ENCODE data around the gene PPARD. TPM values are rescaled to one million over a fixed set of nuclear protein-coding genes. Genes with fewer than 3 reads are reported as not detected.
A peak's percentile ranks its signal among the peaks of the same experiment; 100 is the strongest.

PPARD gene
- total RNA-seq, 2 donors from 2014 or later = 14.1 to 21.3 TPM

DNA sequence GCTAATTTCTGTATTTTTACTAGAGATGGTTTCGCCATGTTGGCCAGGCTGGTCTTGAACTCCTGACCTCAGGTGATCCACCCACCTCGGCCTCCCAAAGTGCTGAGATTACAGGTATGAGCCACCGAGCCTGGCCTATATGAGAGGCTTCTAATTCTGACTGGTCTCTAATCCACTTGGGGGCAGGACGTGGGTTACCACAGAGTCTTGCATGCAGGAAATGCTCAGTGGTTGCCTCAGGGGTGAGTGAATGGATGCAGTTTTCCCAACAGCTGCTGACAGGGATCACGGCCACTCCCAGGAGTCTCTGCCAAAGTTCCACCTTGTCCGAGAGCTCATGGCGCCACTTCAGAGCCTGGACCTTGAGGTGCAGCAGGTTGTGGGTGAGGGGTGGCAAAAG lies 103.3 kb downstream of the PPARD start:
- intact Hi-C loops (cut with DNase I) = loop anchor here in 1 of 2 donors (5.0 kb wide), 1 partner anchor 103 kb away; the partner anchor contains the start of gene PPARD
- ATAC-seq (no peak), DNase-seq (no peak)

DNA sequence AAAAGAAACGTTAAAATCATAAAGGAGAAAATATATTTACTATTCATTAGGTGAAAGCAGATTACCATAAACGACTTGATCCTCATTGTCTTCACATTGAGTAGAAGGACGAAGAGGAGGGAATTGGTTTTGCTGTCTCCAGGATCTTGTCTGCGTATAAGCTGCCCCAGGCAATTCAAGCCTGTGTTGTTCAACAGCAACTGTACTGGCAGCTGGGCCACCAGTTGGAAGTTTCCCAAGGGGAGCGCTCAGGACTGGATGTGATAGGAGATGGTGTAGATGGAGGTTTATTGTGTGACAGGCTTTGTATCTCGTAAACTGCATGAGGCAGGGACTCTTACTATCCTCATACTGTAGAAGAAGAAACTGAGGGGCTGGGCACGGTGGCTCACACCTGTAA lies 105.8 kb downstream of the PPARD start:
- ATAC-seq = no peak
- DNase-seq = no peak
- intact Hi-C loops (cut with DNase I) = loop anchor here in 1 of 2 donors (5.0 kb wide), 1 partner anchor 106 kb away; the partner anchor contains the start of gene PPARD

GRCh38 chr6:35449287-35449881 lies 107.0 kb downstream of the PPARD start:
- intact Hi-C loops (cut with DNase I) = loop anchor here (1.0 to 5.0 kb wide), 2 partner anchors 107 kb away; partner anchors contain the start of gene PPARD (in 2 of the 2)
- DNase-seq (no peak), ATAC-seq (peak; percentile 53 to 62)

DNA sequence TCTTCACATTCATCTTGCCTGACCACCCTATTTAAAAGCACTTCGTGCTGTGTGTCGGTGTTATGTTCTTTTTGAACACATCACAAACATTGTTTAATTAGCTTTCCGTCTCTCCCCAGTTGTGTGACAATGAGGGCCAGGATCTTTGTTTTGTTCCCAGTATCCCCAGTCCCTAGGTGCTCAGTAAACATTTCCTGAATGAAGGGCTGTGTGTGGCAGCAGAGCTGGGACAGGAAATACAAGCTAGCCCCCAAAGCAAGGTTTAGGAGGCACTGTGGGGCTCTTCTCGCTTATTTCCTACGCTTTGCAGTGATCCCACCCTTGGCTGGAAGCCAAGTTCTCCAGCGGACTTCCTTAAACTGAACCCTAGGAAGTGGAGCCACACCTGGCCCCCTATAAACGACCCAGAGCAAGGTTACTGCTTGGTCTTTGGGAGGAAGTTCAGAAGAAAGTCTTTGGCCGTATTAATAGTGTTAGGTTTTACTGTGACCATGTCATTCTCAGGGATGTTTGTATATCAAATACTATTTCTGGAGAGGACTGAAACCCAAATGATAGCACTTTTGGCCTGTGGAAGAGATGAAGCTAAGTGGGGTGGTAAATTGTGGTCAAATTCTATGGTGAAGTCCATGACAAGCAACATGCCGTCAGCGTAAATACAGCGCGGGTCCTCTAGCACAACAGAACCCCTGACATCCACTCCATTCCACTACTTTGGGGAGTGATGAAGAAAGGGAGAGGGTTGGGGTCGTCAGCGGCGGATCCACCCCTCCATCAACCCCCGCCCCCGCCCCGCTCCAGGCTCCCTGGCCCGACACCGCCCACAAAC lies 109.2 kb downstream of the PPARD start:
- DNase-seq (no peak), ATAC-seq (no peak)
- intact Hi-C loops (cut with DNase I) = no loop called here

GRCh38 chr6:35452183-35453090 lies 110.1 kb downstream of the PPARD start, which contains the start of gene FANCE:
TSS of gene FANCE (plus strand) at chr6:35452338. CDS start at chr6:35452546, 208 bp downstream.
- intact Hi-C loops (cut with DNase I) = no loop called here
- ATAC-seq = peak; percentile 96 to 97
- DNase-seq = peak; percentile 94

DNA sequence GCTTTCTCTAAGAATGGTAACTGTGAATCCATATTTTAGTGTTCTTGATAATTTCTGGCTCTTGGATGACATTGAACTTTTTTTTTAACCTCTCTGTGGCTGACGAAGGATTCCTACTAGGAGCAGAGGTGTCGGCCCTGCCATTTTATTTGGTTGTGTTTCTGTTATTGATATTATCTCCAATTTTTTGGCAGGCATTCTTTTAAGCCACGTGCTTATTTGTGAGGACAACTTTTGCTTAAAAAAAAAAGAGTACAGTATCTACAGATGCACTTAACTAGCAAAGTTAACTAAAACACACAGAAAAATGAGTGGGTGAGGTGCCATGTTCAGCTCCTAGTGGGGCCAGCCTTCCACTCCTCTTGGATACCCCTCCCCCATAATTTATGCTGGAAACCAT lies 110.9 kb downstream of the PPARD start:
- intact Hi-C loops (cut with DNase I) = no loop called here
- ATAC-seq (no peak), DNase-seq (no peak)

DNA sequence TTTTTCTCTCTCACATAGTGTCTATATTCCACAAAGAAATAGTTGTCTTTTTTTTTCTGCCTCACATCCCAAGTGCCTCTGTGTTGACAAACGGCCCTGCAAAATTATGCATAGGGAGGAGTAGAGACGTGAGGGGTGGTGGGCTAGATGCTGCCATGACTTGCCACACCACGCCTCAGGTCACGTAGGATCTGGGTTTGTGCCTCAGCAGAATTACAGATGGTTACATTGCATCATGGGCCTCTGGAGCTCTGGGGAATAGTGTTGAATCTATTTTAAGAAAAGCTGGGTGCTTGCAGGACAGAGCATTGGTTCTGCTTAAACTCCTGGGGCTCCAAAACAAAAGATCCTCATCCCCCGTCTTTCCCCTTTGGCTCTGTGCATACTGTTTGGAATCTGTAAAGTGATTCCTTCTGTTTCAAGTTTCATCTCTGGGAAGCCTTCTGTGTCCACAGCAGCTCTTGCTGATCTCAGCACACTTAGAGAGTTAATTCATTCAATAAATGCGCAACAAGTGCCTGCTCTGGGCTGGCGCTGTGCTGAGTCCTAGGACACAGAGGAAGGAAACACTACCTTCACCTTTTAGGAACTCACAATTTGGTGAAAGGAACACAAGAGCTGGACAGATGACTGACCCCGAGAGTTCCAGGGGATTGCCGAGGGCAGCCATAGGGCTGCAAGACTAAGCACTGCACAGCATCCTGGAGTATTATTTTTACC lies 112.2 kb downstream of the PPARD start:
- DNase-seq (no peak), ATAC-seq (no peak)
- intact Hi-C loops (cut with DNase I) = no loop called here

DNA sequence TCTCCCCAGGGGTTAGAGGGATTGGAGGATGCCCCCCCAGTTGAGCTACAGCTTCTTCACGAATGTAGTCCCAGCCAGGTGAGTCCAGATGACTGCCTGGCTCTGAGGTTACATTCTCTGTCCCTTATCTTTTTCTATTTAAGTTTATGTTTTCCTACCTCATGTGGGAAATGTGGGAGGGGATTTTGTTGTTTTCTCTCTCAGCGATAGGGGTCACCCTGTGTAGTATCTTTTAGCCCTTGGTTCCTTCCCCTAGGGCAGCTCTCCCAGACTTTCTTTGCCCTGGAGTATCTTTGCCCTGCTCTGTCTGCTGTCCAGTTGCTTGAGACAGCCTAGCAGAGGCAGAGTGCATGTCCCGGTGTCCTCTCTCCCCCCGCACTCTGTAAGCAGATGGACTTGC lies 115.5 kb downstream of the PPARD start:
- intact Hi-C loops (cut with DNase I) = no loop called here
- DNase-seq (no peak), ATAC-seq (no peak)

DNA sequence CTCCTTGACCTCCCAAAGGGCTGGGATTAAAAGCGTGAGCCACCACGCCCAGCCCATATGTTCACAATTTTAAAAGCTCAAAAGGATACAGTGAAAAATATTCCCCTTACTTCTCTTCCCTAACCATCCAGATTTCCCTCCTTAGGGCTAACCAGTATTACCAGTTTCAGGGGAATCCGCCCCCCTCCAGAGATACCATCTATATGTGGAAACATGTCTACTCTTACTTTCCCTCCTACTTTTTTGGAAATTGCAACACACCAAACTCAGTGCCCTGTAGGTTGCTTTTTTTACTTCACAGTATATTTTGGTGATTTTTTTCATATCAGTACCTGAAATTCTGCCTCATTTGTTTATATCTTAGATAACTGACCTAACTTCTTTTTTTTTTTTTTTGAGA lies 118.9 kb downstream of the PPARD start:
- DNase-seq (no peak), ATAC-seq (no peak)
- intact Hi-C loops (cut with DNase I) = no loop called here

DNA sequence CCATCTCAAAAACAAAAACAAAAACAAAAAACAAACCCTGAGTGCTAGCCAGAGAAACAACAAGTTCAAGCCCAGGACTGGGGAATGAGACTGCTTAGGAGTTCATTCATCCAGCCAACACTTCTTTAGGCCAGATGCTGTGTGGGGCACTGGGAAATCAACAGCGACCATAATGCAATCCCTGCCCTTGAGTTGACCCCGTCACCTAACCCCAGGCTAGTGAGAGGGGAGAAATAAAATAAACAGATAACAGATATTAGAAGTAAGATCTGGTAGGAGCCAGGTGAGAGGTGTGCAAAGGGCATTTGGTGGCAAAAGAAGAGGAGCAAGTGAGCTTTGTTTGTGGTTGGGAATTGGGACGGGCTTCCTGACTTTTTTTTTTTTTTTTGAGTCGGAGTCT lies 120.9 kb downstream of the PPARD start:
- intact Hi-C loops (cut with DNase I) = no loop called here
- no peak for DNase-seq
- no peak for ATAC-seq

- DNase-seq (no peak), ATAC-seq (no peak)
- intact Hi-C loops (cut with DNase I) = no loop called here
Measured at GRCh38 chr6:35465646-35466045, 123.3 kb downstream of the PPARD start.

- ATAC-seq = peak; percentile 86 to 92
- peak; percentile 95 for DNase-seq
- intact Hi-C loops (cut with DNase I) = no loop called here
Measured at GRCh38 chr6:35468181-35468979, 126.0 kb downstream of the PPARD start, which contains the start of gene RPL10A. TSS of gene RPL10A (plus strand) at chr6:35468401. CDS start at chr6:35468435, 34 bp downstream.

GRCh38 chr6:35468980-35469750 lies 126.8 kb downstream of the PPARD start:
- intact Hi-C loops (cut with DNase I) = no loop called here

GRCh38 chr6:35469751-35470662 lies 127.6 kb downstream of the PPARD start:
- ATAC-seq = no peak
- intact Hi-C loops (cut with DNase I) = no loop called here
- no peak for DNase-seq

More at GRCh38 chr6:35468980-35469750, 126.8 kb downstream of the PPARD start:
- peak; percentile 33 to 42 for ATAC-seq
- no peak for DNase-seq

GRCh38 chr6:35470663-35471120 lies 128.3 kb downstream of the PPARD start:
- ATAC-seq = no peak
- DNase-seq = no peak
- intact Hi-C loops (cut with DNase I) = no loop called here

DNA sequence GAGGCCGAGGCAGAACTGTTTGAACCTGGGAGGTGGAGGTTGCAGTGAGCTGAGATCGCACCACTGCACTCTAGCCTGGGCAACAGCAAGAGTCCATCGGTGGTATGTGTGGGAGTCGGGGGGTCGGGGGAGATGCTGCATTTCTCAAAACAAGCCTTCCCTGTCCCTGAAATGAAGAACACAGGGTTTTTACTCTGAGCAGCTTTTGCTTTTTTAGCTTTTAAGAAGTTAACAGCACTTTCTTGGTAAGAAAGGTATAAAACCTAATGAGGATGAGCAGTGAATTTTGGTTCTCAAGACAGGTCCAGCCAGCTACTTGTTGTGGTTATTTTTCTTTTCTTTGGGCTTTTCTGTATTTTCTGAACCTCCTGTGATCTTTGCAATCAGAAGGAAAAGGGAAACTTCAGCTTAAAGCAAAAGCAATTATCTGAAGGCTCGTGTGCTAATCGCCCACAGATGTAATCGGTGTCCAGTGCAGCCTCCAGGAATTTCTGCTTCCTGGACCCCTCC lies 129.5 kb downstream of the PPARD start:
- DNase-seq (no peak), ATAC-seq (no peak)
- intact Hi-C loops (cut with DNase I) = no loop called here
